GM19455 (cell line): ENCODE results near the gene NOS1AP.
"Not testable (repeated sequence)": the region's sequence is repeated elsewhere in the genome, so short reads cannot be mapped to it uniquely, and the experiment has no call there.

Experiments used
- ATAC-seq: cut with Tn5 transposase; IDR thresholded peaks from one replicate; pipeline ENCODE4 v1.9.1; 2021; ENCODE audit not compliant: unreplicated experiment

Gene NOS1AP

DNA sequence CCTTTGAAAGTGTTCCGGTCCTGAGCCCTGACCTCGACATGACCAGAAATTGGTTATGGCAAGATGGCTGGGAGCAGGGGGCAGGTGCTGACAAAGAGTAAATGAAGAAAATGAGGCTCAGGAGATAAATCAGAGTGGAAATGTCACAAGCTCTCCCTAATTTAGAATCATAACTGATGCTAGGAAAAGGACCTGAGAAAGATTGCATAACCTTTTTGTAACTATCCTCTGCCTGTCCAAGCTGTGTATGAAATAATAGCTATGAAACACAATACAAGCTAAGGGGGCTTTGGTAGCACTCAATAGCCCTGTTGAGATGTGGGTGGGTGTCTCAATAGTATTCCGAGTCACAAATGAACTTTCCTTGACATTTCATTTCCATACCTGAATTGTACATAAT is 12.9 kb upstream of the NOS1AP start:
- no peak for ATAC-seq

DNA sequence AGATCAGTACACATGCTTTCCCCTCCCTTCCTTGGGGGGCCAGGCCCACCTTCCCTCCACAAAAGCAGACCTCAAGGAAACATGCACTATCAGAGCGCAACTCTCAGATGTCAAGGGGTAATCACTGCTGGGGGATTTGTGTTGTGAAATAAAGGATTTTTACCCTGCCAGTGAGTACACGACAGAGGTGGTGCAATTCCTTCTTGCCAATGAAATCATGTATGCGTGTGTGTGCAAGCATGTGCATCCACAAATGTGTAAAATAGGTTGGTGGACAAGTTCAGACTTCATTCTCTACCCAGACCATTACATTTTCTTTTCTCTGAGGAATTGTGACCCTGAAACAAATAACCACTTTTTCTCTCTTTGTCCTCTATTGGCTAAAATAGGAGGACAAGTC is 9.8 kb upstream of the NOS1AP start:
- ATAC-seq, result no peak

DNA sequence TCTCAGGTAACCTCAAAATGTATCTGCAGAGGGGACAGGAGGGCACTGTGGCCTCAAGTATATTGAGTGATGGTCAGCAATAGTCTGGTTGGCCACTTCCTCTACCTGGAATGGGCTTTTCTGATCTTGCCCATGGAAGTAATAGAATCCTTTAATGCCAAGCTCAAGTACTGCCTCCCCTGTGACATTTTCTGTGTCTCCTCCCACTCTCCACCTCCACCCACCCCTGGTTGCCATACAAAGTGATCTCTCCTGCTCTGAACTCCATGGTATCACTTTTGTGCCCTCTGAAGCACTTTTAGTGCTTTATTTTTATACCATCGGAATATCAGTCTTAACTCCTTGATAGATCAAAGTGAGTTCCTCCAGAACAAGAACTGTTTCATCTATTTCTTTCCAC is 9.2 kb upstream of the NOS1AP start:
- ATAC-seq, result no peak

GRCh38 chr1:162062542-162063015 is 6.9 kb upstream of the NOS1AP start:
- ATAC-seq, result no peak

- no peak for ATAC-seq
Measured at GRCh38 chr1:162065016-162065415, 4.5 kb upstream of the NOS1AP start.

- not testable (repeated sequence) for ATAC-seq
Measured at GRCh38 chr1:162066836-162067235, 2.7 kb upstream of the NOS1AP start.

- no peak for ATAC-seq
Measured at GRCh38 chr1:162067466-162067865, 2.0 kb upstream of the NOS1AP start.

- no peak for ATAC-seq
Measured at GRCh38 chr1:162068301-162068700, 1.2 kb upstream of the NOS1AP start.

- ATAC-seq, result no peak
Measured at GRCh38 chr1:162070094-162070748, 730 bp downstream of the NOS1AP start.

GRCh38 chr1:162070825-162071224 is 1.3 kb downstream of the NOS1AP start:
- ATAC-seq, result no peak

- ATAC-seq, result no peak
Measured at GRCh38 chr1:162072740-162073139, 3.2 kb downstream of the NOS1AP start.

DNA sequence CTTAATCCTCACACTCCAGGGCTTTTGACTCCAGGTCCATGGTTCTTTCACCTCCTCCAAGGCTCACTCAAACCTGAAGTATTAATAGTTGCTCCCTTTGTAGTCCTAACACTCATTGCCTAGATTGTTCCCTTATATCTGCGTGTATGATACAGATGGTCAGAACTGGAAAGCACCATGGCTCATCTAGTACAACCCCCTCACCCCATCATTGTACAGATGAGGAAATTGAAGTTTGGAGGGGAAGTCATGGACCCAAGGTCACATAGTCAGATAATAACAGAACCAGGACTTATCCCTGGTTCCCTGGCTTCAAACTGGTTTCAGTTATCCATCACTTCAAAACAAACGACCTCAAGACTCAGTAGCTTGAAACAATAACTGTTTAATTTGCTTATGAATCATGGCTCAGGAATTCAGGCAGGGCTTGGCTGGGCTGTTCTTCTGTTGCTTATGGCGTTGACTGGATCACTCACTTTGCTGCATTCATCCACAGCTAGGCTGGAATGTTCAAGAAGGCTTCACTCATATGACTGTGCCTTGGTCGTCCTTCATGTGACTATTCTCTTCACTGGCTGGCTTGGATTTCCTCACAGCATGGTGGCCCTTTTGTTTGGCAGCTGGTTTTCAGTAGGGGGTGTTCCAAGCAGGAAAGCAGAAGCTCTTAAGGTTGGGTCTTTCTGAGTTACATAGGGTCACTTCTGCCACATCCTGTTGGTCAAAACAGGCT is 5.0 kb downstream of the NOS1AP start:
- ATAC-seq, result no peak

GRCh38 chr1:162075862-162076261 is 6.4 kb downstream of the NOS1AP start:
- ATAC-seq, result no peak

GRCh38 chr1:162077648-162078299 is 8.3 kb downstream of the NOS1AP start:
- no peak for ATAC-seq

- no peak for ATAC-seq
Measured at GRCh38 chr1:162079030-162079429, 9.5 kb downstream of the NOS1AP start.

DNA sequence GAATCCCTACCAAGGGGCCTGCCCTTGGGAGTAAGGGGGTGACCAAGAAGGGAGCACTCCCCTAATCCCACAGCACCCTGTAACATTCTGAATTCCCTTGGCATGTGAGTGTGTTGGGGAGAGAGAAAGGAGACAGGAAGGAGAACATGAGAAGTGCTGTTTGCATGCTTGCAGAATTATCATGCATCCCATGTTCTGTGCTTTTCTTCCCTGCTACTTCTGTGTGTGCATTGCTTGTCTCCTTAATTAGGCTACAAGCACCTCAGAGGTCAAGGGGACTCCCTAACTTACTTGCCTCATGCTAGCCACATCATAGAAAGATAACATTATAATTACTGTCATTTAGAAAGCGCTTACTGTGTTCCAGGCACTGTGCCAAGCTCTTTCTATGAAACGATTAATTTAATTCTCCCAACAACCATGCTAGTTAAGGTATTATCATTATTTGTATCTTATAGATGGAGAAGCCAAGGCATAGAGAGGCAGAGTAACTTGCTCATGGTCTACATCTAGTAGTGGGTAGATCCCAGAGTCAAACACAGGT is 11.1 kb downstream of the NOS1AP start:
- no peak for ATAC-seq

DNA sequence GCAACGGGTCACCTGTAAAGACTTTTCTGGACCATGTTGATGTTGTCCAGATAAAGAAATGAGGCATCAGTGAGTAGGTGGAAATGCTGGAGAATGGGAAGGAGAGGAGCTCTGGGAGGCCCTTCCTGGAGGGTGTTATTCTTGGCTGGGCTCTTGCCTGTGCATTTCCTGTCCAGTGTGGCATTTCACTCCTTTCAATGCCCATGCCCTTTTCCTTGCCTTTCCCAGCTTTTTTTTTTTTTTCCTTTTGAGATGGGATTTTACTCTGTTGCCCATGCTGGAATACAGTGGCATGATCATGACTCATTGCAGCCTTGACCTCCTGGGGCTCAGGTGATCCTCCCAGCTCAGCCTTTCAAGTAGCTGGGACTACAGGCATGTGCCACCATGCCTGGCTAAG is 11.8 kb downstream of the NOS1AP start:
- no peak for ATAC-seq

GRCh38 chr1:162082080-162082479 is 12.6 kb downstream of the NOS1AP start:
- not testable (repeated sequence) for ATAC-seq

DNA sequence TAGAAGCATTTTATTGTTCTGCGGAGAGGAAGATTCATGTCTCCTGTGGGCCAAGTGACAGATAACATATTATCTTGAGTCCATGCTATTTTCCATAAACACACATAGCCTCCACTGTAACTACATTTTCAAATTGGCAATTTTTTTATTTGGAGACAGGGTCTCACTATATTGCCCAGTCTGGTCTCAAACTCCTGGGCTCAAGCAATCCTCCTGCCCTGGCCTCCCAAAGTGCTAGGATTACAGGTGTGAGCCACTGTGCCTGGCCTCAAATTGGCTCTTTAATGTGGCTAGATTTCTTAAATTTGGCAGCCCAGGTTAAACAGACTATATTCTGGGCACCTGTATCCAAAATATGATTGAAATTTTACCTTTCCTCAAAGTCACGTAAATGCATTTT is 13.8 kb downstream of the NOS1AP start:
- no peak for ATAC-seq

GRCh38 chr1:162085991-162086390 is 16.5 kb downstream of the NOS1AP start:
- ATAC-seq, result no peak

GRCh38 chr1:162087111-162087510 is 17.6 kb downstream of the NOS1AP start:
- ATAC-seq, result no peak

DNA sequence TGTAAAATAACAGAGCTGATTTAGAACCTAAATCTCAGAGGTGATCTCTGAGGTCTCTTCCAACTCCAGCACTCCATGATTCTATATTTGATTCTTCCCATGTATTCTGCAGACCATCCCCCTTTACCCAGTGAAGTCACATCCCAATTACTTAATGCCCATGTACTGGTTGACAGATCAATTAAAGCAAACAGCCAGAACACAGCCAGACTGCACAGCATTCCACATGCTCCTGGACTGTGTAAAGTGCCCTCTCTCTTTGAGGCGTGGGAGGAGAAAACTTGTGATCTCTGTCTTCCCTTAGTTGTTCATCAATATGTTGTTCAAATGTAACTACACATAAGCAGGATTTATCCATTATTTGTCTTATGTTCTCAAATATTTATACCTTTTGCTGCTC is 18.1 kb downstream of the NOS1AP start:
- ATAC-seq, result no peak
